Stimulated activated CD4-positive, alpha-beta T cell treated with anti-CD3 and anti-CD28 coated beads, Interleukin-4, amount 100 ng/mL, for 48 hours (primary cell): ENCODE data around the gene TMEM204.

Source experiments
- DNase-seq, 2 donors: peaks; one replicate each; pipeline ENCODE4 v3.0.0-alpha.2; 2020; ENCODE audit warnings: low read depth in 2 of 2

TMEM204 gene

DNA sequence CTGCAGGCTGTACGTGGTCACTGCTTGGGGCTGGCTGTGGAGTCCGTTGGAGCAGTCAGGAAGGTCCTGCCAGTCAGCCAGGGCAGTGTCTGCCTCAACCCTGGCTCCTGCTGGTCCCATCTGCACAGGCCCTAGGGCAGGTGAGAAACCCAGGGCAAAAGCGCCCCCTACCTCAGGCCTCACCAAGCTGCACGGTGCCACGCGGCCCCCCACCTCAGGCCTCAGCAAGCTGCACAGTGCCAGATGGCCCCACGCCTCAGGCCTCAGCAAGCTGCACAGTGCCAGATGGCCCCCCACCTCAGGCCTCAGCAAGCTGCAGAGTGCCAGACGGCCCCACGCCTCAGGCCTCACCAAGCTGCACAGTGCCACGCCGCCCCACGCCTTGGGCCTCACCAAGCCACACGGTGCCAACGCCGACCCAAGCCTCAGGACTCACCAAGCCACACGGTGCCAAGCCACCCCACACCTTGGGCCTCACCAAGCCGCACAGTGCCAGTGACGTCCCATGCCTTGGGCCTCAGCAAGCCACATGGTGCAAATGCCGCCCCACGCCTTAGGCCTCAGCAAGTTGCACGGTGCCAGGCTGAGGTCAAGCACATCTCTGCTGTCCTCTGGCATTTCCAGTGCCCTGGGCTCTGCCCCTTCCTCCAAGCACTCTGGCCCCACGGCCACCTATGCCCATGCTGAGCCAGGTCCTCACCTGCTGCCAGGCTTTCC is 5.5 kb downstream of the TMEM204 start:
- DNase-seq = no peak

GRCh38 chr16:1539720-1540555 is 6.5 kb downstream of the TMEM204 start:
- DNase-seq = no peak

DNA sequence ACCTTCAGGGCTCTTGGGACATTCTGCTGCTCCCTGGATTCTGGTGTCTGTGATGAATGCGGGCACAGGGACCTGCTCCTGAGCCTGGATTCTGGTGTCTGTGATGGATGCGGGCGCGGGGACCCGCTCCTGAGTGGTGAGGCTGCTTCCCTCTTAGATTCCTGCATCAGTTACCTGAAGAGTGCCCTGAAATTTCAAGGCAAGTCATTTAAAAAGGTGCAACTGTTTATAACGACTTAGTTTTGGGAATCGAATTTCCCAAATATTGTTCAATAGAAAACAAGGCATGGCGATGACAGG is 7.0 kb downstream of the TMEM204 start:
- DNase-seq = no peak

DNA sequence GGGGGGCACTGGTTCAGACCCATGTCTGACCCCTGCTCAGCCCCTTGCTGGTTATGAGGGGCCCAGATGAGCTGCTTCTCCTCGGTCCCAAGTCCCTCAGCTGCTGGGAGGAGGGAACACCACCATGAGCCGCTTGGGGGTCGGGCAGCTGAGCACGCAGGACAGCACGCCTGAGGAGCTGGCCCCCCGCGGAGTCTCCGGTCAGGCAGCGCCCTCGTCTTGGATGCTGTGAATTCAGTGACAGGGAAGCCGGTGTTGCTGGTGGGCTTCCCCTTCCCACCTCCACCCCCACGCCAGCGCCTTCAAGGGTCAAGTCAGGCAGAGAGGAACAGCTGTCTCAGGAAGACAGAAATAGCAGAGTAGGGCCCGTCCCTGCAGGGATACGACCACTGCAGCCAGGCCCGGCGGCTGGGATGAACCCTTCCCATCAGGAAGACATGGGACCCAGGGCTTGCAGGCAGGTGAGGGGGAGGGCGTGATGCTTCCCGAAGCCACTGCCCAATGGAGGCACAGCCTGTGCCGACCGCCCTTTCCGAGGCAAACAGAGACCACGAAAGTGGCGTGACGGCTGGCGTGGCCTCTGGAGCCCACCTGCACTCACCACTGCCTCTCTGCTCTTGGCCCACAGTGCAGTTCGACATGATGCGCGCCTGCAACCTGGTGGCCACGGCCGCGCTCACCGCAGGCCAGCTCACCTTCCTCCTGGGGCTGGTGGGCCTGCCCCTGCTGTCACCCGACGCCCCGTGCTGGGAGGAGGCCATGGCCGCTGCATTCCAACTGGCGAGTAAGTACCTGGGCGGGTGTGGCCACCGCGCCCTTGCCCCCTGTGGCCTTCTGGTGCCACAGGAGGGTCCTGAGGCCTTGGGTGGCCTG is 8.1 kb downstream of the TMEM204 start:
- no peak for DNase-seq

GRCh38 chr16:1542166-1542500 is 8.7 kb downstream of the TMEM204 start:
- no peak for DNase-seq

GRCh38 chr16:1542533-1542932 is 9.1 kb downstream of the TMEM204 start:
- no peak for DNase-seq

DNA sequence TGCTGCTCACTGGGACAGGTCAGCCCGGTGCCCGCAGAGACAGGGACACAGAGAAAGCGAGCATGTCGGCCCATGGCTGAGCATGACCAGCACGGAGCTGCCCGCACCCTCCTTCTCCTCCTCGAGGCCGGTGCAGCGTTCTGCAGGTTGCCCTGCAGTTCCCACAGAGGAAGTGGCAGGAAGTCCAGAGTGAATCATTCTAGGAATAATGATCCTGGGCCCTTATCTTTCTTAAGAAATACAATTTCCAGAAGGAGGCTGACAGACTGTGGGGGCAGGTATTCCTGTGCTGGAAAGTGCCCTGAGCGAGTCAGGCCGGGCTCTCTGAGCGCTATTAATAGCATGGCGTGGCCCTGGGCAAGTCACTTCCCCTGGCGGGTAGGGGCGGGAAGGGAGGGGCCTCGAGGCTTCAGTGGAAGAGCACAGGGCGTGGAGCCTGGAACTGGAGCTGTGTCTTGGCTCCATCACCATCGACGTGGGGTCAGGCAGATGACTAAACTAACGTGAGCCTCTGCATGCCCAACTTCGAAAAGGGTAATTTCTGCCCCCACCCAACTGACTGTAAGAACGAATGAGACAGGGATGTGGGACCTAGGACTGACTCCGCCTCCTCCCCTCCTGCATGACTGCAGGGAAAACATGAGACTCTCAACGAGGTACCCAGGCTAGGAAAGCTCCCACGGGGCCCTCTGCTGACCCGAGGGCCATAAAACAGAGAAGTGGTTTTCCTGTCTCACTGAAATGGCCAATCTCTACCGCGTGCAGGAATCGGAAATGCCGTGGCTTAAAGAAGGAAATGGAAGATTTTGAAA is 9.8 kb downstream of the TMEM204 start:
- DNase-seq = peak; percentile 54 to 66

DNA sequence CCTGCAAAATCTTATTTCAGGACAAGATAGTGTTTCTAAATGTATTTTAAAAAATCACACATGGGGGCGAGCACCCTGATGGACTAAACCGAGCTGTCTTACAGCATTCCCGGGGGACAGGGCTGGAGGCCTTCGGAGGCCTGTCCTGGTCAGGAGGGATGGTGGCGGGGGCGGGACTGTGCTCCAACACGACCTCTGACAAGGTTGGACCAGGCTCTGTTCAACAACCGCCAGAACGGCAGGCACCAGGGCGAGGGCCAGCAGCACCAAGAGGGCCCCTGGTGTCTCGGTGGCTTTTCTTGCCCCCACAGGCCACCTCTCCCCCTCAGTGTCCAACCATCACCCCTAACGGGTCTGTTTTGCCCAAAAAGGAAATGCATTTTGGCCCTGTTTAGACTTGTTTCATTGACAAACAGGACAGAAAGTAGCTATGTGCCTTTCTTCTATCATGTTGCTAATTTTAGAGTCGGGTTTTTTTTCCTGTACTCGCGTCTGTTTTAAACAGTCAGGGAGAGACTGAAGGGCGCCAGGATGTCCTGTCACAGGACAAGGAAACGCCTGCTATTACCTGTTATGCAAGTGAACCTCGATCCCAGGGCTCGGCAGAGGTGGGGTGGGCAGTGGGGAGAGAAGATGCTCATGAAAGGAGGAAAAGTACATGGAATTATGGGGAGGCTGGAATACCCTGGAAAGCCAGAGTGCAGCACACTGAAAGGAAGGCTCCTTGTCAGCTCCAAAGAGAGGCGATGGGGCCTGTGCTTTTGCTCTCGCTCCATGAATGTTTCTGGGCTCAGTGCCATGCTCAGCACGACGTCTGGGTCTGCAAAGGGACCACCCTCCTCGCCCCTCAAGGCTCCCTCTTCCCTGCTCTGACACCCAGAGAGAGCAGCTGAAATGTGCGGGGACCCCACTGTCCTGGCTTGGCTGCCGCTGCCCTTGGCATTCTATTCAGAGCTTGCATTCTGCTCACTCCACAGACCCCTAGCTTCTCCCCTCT is 11.9 kb downstream of the TMEM204 start:
- DNase-seq = no peak

- DNase-seq = no peak
Observed at GRCh38 chr16:1546430-1546829, 13.0 kb downstream of the TMEM204 start.

DNA sequence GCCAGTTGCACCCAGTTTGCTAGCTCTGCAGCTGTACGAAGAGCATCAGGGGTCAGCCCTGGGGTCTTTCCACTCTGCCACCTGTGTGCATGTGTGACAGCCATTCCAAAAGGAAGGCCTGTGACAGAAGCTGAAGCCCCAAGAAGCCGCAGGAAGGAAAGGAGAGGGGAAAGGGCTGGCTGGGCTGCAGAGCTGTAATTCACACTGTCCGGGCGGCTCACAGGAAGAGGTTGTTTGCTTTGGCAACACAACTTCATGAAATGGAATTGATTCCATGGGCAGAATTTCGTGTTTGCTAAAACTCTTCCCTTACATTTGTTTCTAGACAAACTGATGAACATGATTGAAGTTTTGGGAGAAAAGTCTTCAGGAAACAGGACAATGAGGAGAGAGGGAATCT is 14.8 kb downstream of the TMEM204 start:
- DNase-seq = no peak

- DNase-seq = no peak
Observed at GRCh38 chr16:1548727-1549126, 15.3 kb downstream of the TMEM204 start.

- DNase-seq = no peak
Observed at GRCh38 chr16:1550069-1550468, 16.6 kb downstream of the TMEM204 start.

DNA sequence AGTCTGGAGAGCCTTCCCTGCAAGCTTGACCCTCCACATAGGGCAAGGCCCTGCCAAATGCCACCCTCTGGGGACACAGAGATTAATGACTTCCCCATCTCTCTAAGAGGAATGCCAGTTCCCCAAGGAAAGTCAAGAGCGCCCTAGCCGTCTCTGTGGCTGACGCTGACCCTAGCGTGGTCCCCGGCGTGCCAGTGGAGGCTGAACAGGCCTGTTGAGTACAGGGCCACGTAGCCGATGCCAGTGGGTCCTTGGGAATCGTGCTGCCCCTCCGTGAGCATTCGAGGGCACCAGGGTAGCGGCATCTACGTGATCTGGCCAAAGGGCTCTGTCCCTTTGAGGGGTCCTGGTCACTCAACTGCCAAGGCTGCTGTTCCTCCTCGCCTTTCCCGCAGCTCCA is 17.2 kb downstream of the TMEM204 start:
- no peak for DNase-seq

DNA sequence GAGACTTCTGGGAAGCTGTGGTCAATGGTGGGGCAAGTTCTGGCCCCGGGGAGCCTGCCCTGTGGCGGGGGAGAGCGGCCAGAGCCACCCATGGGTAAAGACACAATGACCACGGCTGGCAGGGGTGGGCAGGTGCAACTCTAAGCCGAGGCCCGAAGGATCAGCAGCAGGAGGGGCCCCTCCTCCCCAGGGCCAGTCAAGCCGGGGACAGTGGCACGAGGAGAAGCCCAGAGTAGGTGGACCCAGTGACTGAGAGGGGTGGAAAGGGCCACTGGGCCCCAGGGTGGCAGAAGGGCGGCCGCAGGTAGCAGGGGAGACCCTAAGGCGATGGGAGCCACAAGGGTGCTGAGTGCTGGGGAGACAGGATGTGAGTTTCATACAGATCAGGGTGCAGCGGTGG is 17.7 kb downstream of the TMEM204 start:
- no peak for DNase-seq

- DNase-seq = no peak
Observed at GRCh38 chr16:1552129-1552528, 18.7 kb downstream of the TMEM204 start.

DNA sequence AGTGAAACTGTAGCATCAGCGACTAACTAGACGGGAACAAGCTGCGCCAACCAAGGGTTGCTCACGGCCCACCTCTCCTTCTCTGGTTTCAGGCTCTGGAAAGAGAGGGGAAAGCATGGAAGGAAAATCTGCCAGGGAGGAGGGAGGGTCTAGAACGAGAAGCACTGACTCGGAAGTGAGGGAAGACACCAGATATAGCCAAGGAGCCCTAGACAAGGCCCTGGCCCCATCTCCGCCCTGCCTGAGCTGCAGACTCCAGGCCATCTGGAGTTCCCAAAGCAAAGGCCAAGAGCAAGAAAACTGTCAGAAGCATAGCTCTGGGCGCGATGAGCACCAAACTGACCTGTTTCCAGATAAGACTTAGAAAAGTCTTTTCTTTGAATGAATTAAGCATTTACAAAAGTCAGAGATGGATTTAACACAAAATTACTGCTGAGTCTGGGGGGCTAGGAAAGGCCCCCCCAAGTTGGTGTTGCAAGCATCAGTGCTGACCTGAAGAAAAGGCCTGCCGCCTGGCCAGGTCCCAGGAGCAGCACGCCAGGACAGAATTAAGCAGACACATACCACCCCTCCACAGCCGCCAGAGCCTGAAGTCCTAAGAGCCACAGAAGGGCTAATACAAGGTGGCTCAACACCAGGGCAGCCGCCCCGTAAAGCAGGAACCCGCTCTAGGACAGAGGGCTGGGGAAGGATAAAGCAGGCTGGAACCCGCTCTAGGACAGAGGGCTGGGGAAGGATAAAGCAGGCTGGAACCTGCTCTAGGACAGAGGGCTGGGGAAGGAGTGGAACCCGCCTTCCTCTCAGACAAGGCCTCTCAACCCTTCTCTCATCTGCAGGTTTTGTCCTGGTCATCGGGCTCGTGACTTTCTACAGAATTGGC is 20.7 kb downstream of the TMEM204 start:
- no peak for DNase-seq

- DNase-seq = no peak
Observed at GRCh38 chr16:1554826-1555445, 21.5 kb downstream of the TMEM204 start.

DNA sequence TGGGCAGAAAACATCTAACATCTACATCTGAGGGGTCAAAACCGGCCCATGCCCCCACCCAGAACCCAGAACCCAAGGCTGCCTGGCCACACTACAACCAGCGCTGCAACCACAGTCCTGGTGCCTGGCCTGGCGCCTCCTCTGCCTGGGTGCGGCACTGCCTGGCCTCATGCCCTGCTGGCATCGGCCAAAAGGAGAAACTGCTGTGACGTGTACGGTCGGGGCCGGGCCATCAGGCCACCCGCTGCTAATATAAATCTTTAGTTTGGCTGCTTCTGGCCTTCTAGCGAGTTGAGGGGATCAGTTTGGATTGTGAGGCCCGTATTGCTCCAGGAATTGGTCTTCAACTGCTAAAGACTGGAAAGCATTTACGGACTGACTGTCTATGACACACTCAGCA is 22.8 kb downstream of the TMEM204 start:
- no peak for DNase-seq

- no peak for DNase-seq
Observed at GRCh38 chr16:1557074-1557473, 23.6 kb downstream of the TMEM204 start.
